ENCODE results near the gene GALNT9.

GRCh38 chr12:132326646-132327045 is 2.7 kb downstream of the GALNT9 start:
- no peak for TF ChIP-seq EZH2 (IDR thresholded peaks at IDR 0.05)
- TF ChIP-seq CTCF (IDR thresholded peaks at IDR 0.05): no peak
